GM19035 (cell line): ENCODE data around the gene ABLIM3.

Experiments used
- ATAC-seq: cut with Tn5 transposase; IDR thresholded peaks from one replicate; pipeline ENCODE4 v1.9.1; 2021; ENCODE audit not compliant: unreplicated experiment

ABLIM3 gene

DNA sequence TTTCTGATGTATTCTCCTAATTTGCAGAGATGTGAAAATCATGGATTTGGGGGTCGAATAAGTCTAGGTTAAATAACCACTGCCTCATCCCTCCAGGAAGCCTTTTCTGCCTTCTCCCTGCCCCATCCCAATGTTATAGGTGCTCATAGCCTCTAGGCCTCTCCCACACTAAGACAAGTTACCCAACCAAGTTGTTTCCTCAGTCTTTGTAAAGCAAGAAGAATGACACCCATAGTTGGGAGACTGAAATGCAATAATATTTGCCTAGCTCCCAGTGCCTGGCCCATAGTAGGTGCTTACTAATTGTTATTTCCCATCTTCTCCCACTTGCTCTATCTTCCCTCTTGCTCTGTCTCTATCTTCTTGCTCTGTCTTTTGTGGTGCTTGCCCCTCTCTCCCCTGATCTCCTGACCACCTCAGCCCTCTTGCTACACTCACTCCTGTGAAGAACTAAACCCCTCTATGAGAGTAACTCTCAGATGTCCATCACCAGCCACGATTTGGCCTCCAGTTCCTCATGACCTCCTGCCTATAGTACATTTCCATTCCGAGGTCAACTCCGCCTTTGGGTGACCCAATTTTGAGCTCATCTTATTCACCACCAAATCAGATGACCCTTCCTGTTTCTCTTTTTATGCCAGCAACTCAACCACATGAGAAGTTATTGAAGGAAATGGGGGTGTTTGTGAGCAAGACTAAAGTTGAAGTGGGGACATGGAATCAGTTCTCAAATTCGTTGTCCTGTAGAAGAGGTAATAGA, 137.3 kb downstream of the ABLIM3 start:
- no peak for ATAC-seq

DNA sequence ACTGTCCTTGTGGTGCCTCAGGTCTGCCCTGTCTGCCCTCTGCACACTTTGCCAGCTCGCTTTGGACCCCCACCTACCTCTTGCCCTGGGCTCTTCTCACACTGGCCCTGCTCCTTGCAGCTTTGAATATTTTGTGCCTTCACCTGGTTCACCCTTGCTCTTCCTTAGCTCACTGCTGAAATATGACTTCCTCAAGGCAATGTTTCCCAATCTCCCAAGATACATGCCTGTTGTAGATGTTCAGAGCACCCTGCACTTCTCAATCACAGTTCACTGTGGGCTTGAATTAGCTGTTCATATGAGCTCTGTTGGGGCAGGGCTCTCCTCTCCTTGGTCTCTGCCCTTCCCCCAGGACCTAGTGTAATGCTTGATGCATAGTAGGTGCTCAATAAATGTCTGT, 138.4 kb downstream of the ABLIM3 start:
- ATAC-seq: no peak

DNA sequence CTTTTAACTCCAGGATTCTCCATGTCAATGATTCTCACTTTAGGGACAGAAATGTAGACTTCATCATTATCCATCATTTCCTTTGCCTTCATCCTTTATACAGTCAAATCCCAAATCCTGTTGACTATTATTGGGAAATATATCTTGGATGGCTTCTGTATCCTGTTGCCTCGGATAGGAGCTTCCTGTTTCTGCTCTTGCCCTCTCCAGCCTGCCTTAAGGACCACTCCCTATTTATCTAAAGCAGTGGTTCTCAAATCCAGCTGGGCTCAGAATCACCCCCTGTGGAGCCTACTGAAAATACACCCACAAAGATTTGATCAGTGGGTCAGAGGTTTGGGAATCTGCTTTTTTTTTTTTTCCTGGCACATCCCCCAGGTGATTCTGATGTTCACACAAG, 138.8 kb downstream of the ABLIM3 start:
- no peak for ATAC-seq

DNA sequence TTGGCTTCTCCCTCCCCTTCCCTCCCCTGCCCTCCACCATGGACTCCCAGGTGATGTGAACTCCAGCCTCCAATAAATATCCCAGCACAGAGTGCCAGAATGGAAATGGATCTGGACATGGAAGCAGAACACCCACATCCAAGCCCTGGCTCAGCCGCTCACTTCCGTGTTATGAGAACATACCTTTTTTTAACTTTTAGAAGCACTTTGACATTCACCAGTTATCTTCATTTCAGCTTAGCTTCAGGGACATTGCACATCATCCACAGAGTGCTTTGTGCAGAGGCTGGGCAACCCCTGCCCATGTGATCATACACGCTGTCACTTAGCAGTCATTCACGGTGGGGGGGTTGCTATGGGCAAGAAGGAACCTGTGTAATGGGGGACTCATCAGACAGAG, 139.5 kb downstream of the ABLIM3 start:
- no peak for ATAC-seq

DNA sequence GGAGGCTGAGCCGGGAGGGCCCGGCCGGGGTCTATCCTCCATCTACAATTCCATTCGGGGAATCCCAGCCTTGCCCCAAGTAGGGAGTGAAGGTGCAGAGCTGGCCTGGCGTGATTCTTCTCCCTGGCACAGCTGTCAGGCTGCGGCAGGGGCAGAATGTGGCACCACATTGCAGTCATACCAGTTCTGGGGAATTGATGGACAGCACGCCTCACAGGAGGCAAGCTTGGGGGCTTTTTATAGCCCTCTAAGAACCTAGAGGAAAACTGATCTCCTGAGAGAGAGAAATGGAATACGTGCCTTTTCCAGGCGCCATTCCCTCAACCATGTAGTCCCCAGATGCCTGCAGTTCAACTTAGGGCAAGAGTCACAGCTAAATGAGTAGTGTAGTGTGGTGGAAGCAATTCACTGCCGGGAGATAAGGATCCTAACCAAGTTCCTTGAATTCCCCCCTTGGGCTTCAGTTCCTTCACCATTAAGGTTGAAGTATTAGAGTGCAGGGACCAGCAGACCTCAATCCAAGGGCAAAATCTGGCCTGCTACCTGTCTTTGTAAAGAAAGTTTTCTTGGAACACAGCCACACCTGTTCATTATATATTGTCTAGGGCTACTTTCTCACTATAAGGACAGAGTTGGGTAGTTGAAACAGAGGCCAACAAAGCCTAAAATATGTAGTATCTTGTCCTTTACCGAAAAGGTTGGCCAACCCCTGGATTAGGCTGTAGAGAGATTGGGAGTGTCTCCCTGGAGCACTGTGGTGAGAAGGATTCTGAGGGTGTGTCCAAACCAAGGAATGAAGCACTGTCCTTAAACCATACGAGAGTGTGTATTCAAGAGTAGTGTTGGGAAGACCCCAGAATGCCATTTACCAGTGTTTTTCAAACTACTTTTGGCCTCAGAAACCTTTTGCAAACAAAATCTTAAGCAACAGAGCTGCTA, 141.0 kb downstream of the ABLIM3 start:
- no peak for ATAC-seq

DNA sequence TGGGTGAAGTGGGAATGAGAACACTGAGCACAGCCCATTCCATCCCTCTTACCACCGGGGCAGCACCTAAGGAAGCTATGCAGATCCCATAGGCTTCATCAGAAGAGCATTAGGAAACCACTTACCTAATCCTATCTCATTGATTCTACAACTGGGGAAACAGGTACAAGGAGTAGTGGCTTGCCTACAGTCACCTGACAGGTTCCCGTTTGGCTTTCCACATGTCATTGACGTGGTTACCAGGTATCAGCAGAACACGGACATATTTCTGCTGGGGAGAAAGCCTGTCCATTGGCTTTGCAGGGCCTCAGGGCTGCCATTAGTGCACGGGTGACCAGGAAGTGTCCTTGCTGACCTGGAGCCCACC, 141.7 kb downstream of the ABLIM3 start:
- no peak for ATAC-seq

DNA sequence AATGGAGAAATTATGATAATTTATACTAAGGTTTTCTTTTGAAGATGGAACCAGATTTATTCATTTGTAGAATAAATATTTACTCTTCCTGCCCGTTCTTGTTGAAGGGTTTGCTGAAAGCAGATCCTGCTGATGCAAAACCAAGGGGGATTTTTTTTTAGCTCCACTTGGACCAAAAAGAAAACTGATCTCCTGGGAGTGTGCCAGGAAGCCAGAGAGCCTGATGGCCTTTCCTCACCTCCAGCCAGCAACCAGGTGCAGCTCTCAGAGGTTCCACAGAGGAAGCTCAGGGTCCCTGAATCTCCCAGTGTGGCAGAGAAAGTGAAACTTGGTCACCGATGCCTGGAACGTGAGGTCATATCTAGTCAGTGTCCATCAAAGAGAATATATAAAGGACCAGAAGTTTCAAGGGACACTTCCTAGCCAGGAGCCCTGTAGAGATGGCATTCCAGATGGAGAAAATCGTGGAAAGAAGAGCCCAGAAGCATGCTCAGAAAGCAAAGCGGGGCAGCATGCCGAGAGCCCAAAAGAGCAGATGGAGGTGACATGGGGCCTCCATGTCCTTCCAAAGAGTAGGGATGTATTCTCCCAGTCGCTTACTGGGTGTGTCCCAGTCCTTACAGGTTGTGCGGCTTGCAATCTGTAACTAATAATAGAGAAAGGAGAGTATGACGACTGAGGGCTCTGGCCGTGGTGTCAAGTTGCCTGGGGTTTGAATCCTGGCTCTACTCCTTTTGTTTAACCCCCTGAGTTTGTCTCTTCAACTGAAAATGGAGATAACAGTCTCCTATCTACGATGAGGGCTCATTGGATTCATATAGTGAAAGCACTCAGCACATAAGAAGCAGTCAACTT, 142.6 kb downstream of the ABLIM3 start:
- no peak for ATAC-seq

DNA sequence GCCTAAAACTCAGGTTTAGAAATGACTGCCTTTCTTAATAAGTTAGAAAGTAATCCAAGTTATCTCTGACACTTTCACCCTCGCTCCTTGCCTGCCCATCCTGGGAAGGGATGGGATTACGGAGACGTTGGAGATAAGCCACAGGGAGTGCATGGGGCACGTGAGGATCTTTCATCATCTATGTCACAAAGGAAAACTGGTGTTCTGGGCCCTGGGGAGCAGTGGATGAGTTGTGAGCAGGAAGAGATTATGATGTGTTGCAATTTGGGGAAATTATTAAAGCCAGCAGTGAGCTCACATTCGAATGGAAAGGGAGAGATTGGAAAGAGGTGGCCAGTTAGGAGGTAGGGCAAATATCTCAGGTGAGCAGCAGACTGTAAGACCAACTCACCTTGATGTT, 143.2 kb downstream of the ABLIM3 start:
- no peak for ATAC-seq

DNA sequence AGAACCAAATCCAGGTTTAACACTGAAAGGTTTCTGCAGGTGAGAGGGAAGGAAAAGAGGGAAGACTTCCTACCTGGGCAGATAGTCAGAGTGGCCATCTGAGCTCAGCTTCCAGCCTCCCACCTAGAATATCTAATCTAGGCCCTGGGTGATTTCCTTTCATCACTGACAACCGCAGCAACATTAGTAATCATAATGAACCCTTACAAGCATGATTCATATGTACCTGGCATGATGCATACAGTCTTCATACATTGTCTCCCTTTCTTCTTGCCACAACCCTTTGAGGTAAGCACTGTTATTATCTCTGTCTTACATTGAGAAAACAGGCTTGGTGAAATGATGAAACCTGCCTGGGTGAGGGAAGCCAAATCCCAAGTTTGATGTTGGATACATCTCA, 143.9 kb downstream of the ABLIM3 start:
- no peak for ATAC-seq

DNA sequence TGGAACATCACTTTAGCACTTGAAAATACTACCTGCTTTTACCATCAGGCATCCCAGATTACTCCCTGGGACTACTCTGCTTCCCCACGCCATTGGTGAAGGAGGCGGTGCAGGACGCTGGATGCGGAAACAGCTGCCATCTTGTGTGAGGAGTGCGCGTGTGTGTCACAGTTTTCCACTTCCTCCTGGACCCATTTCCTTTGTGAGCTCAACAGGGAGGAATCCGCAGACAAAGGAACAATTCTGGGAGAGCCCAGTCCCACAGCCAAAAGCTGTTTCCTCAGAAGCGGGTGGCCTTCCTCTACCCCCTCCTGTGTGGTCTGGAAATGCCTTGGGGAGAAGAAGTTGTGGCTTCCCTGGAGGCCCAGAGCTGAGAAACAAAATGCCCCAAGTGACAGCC, 147.1 kb downstream of the ABLIM3 start:
- no peak for ATAC-seq

DNA sequence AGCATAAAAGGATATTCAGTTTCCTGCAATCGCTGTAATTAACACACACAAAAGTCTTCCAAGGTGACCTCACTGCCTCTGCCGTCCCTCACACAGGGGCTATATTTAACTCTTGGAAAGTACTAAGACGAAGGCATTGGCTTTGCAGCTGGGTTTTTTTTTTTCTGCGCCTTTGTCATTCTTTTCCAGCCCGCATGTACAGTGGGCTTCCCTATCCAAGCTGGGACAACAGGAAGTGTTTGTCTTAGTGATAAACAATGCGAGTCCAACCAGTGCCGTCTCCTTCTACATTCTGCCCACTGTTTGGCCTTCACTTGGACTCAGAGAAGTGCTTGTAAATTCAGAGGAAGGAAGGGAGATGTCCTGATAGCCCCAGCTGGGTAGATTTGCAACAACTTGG, 148.0 kb downstream of the ABLIM3 start:
- no peak for ATAC-seq

DNA sequence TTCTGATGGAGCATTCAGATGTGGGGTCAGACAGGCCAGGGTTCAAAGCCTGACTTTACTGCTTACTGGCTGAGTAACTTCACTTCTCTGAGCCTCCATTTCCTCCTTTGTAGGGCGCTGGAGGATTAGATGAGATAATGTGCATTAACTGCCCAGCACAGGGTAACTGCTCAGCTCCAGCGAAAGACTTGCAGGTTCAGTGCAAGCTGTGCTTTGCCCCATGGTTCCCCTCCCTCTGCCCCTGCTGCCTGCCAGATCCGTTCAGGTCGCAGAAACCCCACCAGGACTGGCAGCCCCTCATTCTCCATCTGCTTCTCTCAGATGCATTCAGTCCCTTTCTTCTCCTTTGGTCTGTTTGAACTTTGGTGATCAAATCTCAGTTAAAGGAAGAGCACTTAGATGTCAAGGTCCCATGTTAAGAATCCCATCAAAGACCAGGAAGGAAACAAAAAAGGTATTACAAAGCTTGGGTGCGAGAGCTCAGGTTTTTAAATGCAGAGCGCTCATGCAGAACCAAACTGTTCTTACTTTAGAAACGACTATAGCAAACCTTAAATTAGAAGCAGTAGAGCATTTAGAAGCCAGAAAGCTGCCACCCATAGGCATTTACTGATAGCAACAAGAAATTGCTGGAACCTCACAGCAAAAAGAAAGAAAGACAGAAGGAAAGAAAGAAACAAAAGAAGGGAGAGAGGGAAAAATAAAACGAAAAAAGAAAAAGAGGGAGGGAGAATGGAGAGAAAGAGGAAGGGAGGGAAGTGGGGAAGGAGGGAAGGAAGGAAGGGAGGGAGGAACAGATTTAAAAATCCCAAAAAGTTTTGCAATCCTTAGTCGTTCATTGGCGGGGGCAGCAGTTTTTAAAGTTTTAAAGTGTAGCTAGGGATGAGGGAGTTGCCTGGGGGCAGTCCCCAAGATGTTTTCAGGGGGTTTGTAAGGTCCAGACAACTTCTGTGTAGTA, 153.9 kb downstream of the ABLIM3 start:
- ATAC-seq: no peak

DNA sequence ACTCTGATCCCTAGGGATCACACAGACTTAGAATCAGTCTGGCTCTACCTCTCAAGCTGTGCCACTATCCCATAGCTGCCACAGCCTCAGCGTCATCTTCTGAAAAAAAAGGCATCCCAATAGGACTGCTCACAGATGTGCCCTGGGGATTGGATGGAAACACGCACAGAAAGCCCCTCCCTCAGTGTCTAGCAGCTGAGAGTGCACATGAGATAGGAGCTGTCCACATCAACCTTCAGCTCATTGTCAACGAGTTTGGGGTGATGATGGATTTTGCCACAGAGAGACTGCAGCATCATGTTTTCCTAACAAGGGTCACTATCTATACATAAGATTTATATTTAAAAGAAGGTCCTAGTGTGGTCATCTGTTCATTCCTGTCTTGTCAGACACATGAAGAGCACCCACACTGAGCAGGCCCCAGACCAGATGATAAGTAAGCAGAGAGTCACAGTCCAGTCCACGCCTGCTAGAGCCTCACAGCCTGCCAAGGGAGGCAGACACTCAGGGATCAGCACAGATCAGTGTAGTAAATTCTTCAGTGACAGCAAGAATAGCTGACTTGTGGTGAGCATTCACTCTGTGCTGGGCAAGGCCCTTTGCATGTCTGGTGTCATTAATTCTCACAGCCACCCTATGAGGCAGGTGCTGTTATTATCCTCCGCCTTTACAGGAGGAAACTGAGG, 156.2 kb downstream of the ABLIM3 start:
- no peak for ATAC-seq

DNA sequence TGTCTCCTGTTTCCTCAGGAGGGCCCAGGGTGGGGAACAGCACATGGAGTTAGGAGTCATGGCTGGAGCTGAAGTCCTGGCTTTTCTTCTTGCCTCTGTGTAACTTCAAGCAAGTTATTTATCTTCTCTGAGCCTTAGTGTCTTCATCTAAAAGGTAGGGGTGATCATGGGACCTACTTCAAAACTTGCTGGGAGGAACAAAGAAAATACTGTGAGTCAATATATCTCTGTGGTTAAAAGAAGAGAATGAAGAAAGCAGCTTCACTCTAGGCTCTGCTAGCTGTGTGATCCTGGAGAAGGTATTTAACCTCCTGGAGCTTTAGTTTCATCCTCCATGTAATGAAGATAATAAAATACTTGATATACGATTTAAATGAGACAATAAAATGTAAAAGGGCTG, 156.9 kb downstream of the ABLIM3 start:
- no peak for ATAC-seq

DNA sequence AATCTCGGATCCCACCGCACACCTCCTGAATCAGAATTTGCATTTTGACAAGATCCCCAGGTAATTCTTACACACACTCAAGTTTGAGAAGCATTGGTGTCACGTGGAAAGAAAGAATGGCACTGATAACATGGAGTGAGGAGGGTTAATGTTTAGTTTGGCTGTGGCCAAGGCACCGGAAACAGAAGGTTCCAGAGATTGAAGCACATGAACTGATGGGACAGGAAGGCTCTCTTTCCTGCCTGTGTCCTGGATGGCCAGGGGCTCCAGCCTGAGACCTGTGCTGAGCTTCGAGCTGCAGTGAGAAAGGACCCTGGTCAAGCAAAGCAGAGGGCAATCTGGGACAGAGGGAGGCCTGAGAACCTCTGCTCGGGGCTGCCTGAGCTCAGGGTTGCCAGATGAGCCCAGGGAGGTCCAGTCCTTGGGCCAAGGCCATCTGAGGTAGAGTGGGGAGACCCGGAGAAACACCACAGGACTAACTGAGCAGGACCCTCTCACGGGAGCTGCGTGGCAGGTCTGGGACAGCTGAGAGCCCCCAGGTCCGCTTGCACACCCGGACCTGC, 157.6 kb downstream of the ABLIM3 start:
- no peak for ATAC-seq

DNA sequence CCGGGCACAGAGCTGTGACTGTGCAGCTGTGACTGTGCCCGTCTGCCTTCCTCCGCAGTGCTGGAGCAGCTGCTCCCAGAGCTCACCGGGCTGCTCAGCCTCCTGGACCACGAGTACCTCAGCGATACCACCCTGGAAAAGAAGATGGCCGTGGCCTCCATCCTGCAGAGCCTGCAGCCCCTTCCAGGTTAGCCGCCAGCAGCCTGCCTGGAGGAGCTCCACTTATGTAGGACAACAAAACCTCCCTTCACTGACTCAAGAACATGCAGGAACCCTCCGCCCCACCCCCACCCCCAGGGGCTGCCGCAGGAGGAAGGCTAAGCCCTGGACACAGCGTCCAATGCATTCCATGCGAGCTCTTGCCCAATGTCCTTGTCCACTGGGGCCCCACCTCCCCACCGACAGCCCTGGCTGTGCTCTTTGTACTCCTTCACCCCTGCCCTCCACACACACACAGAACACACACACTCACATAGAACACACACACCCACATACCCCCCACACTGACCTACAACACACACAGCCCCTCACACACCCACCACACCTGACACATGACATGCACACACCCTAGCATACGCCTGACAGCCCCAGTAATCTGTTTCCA, 158.3 kb downstream of the ABLIM3 start:
- no peak for ATAC-seq

DNA sequence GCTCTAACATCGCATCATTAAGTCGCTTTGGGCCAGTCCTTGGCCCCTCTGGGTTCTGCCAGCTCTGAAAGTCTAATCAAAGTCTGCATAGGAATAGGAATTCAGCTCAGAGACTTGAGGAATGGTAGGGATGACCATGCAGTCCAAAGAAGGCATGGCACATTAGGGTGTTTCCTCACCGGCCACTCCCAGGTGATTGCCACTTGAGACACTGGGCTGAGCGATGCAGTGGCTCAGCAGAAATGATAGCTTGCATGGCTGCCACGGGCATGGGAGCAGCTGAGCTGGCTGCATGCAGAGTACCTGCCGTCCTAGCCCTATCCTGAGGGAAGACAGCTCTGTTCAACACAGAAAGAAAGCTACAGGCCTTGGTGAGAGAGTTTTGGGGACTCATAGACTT, 159.1 kb downstream of the ABLIM3 start:
- ATAC-seq: no peak

DNA sequence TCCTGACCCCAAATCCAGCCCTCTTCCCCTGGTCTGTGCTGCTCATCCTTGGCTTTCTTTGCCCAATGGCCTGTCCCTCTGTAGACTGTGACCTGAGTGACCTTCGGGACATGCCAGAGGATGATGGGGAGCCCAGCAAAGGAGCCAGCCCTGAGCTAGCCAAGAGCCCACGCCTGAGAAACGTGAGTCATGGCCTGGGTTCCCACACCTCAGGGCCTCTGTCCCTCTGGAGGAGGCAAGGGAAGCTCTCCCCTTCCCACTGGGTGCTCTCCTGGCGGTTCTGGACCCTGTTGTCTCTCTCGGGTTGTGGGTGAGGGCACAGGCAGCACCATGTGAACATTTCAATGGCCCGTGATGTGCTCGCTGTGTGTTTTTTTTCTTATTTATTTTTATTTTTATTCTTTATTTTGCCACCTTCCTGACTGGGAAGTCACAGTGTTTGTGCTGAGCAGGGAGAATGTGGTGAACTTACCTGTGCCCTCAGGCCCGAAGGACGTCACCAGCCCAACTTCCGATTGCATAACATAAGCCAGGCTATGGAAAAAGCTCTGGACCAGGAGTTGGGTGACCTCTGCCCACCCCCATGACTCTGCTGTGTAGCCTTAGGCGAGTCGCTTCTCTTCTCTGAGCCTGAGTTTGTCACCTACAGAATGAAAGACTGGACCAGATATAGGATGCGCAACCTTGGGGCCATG, 159.9 kb downstream of the ABLIM3 start:
- no peak for ATAC-seq
